ENCODE results near the gene DENND1A.

GRCh38 chr9:123687246-123687751 lies 242.6 kb downstream of the DENND1A start:
- TF ChIP-seq CTCF (IDR thresholded peaks at IDR 0.05) (no peak), POLR2A (IDR thresholded peaks at IDR 0.05) (no peak)
